PC-9 (cell line): ENCODE results near the gene BCL11A. TPM values are rescaled to one million over a fixed set of nuclear protein-coding genes. Genes with fewer than 3 reads are reported as not detected.

Source experiments
- BruUV-seq: library from RNA; stranded (reverse); fragments of 400-500 nt; replicated peaks from 2 replicates; lab custom pipeline; 2021; lab: Mats Ljungman, UMichigan
- CTCF ChIA-PET: fragments of 300-600 bp; sonication (Branson Sonifier 250); formaldehyde crosslinking; loops from one replicate; lab custom pipeline; 2022; ENCODE audit warnings: antibody characterized with exemption; lab: Charles Lee
- POLR2A ChIA-PET: fragments of 300-600 bp; sonication (Branson Sonifier 250); formaldehyde crosslinking; loops from one replicate; lab custom pipeline; 2022; ENCODE audit warnings: antibody characterized with exemption; ENCODE audit not compliant: unreplicated experiment; lab: Charles Lee
- DNase-seq, 2 experiments: peaks; one replicate each; pipeline versions ENCODE4 v3.0.0 to v3.0.0-alpha.2; 2015 to 2022; ENCODE audit warnings: mixed read lengths in 1 of 2
- H2AFZ ChIP-seq: fragments of 200-600 bp; sonication (generic); 2 replicates; pipeline ENCODE4 v1.8.1; 2017; ENCODE audit warnings: antibody characterized with exemption
- H3F3A ChIP-seq: fragments of 200-600 bp; sonication (generic); 2 replicates; pipeline ENCODE4 v1.8.1; 2017; ENCODE audit warnings: antibody characterized with exemption, mild to moderate bottlenecking, low read depth; ENCODE audit not compliant: insufficient read depth
- H3K27ac ChIP-seq: fragments of 200-600 bp; sonication (generic); 2 replicates; pipeline ENCODE4 v1.6.1; 2016; ENCODE audit warnings: mixed run types
- H3K27me3 ChIP-seq: fragments of 200-600 bp; sonication (generic); 2 replicates; pipeline ENCODE4 v1.6.1; 2016; ENCODE audit warnings: low read depth, mixed run types; ENCODE audit not compliant: insufficient read depth
- H3K36me3 ChIP-seq: fragments of 200-600 bp; sonication (generic); 2 replicates; pipeline ENCODE4 v1.6.1; 2016; ENCODE audit warnings: low read depth, mixed run types
- H3K4me1 ChIP-seq: fragments of 200-600 bp; sonication (generic); replicated peaks from 2 replicates; pipeline ENCODE4 v1.6.1; 2016; ENCODE audit warnings: mixed run types; ENCODE audit not compliant: insufficient read depth
- H3K4me2 ChIP-seq: fragments of 200-600 bp; sonication (generic); 2 replicates; pipeline ENCODE4 v1.6.1; 2017; ENCODE audit warnings: mixed run types
- H3K4me3 ChIP-seq: fragments of 200-600 bp; sonication (generic); 2 replicates; pipeline ENCODE4 v1.6.1; 2016; ENCODE audit warnings: mixed run types
- H3K79me2 ChIP-seq: fragments of 200-600 bp; sonication (generic); 2 replicates; pipeline ENCODE4 v1.6.1; 2017; ENCODE audit warnings: low read depth, mixed run types
- H3K9me2 ChIP-seq: fragments of 200-600 bp; sonication (generic); 2 replicates; pipeline ENCODE4 v1.8.1; 2017; ENCODE audit warnings: mild to moderate bottlenecking; ENCODE audit not compliant: insufficient read depth
- H3K9me3 ChIP-seq: fragments of 200-600 bp; sonication (generic); 2 replicates; pipeline ENCODE4 v1.8.1; 2016; ENCODE audit warnings: low read depth; ENCODE audit not compliant: insufficient read depth
- H4K20me1 ChIP-seq: fragments of 200-600 bp; sonication (generic); 2 replicates; pipeline ENCODE4 v1.8.1; 2017; ENCODE audit not compliant: insufficient read depth
- EZH2 ChIP-seq: fragments of 200-600 bp; sonication (generic); IDR thresholded peaks from 2 replicates; pipeline ENCODE4 v1.8.0; 2017; ENCODE audit warnings: antibody characterized with exemption, low read depth
- intact Hi-C: fragments of 100-400 bp; cut with micrococcal nuclease; formaldehyde crosslinking; loops from one replicate; pipeline ENCODE4 v1.10.0; 2022; ENCODE audit not compliant: unreplicated experiment
- total RNA-seq: library from RNA; stranded (reverse); gene quantifications from 2 replicates; pipeline ENCODE4 v1.2.3, GENCODE V29; 2021
- TF ChIP-seq, protein P1 (sequence below): fragments of 200-600 bp; sonication (generic); conservative IDR thresholded peaks from 2 replicates; pipeline ENCODE4 v1.6.1; 2017; ENCODE audit warnings: mixed run types, antibody characterized with exemption, mild to moderate bottlenecking, moderate library complexity

Gene BCL11A
- total RNA-seq, 1 experiment from 2014 or later: not detected

DNA sequence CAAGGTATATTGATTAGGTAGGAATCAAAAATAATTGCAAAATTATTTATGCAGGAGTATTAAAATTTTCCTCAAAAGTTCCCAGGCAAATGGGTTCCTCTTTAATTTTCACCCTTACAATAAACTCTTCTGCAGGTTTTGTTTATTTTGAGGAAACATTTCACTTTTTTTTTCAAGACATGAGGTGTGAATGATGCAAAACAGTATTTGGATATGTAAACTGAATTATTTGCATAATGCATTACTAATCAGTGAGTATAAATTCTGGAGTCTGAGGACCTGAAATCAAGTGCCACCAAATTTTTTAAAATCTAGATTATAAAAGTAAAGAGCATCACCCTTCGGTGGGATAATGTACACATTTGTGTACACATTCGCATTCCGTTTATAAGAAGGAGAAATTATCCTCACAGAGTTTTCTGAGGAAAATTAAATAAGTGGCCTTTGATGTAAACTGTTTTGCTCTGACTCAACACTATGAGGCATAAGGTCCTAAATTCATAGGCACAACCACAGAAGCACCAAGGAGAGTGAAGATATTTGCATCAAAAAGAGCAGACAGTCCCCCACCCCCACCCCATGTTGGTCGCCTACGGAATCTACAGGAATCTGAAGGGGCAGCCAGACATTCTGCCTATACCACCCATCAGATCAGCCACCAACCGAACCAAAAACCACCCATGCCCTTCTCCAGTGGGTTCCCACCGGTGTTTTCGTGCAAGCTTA, 33.1 kb downstream of the BCL11A start:
- Histone ChIP-seq H3K9me3 (no peaks in the 10 kb centered on the region), H3K27ac (no peak overlapping the region), H3K4me2 (no peak overlapping the region), H2AFZ (no peak overlapping the region), H3K36me3 (no peaks in the 10 kb centered on the region), H3K79me2 (no peaks in the 10 kb centered on the region), H3F3A (no peaks in the 10 kb centered on the region), H3K27me3 (peaks cover 83% of the 10 kb centered on the region), H3K9me2 (no peaks in the 10 kb centered on the region), H4K20me1 (no peaks in the 10 kb centered on the region), H3K4me3 (no peak overlapping the region), H3K4me1 (no peaks in the 10 kb centered on the region)
- DNase-seq: no peak
- POLR2A ChIA-PET: no interaction called here
- TF ChIP-seq EZH2: no peak
- intact Hi-C loops: no loop called here
- no TSS peak for BruUV-seq
- CTCF ChIA-PET: no interaction called here

DNA sequence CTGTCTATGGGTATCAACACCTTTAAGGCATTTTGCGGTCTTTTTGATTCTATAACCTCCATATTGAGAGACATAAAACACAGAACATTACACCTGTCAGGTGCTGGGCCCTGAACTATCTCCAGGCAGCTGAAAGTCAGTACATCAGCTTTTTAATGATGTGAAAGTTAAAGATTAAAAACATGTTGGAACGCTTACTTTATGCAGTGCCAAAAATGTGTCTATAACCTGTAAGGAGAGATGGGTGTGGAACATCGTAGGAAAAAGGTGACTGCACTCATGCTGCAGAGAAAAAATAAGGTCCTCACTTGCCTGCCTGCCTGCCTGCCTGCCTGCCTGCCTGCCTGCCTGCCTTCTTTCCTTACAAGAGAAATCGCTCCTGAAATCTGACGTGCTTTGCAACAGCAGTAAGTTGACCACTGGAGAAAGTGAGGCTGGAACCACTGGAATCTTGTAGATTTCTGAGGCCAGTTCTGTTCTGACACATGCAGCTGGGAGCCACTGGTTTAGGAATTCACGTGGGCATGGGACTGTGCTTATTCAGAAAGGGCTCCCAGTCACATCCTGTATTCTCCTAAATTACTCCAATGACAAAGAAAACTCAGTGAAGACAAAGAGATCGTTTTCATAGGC, 34.1 kb downstream of the BCL11A start:
- Histone ChIP-seq H3K9me3 (no peaks in the 10 kb centered on the region), H3K4me3 (no peak overlapping the region), H3K36me3 (no peaks in the 10 kb centered on the region), H2AFZ (no peak overlapping the region), H3K4me2 (no peak overlapping the region), H3K27me3 (peaks cover 78% of the 10 kb centered on the region), H3F3A (no peaks in the 10 kb centered on the region), H3K27ac (no peak overlapping the region), H4K20me1 (no peaks in the 10 kb centered on the region), H3K9me2 (no peaks in the 10 kb centered on the region), H3K79me2 (no peaks in the 10 kb centered on the region), H3K4me1 (no peaks in the 10 kb centered on the region)
- CTCF ChIA-PET: no interaction called here
- intact Hi-C loops: no loop called here
- TF ChIP-seq, protein P1, sequence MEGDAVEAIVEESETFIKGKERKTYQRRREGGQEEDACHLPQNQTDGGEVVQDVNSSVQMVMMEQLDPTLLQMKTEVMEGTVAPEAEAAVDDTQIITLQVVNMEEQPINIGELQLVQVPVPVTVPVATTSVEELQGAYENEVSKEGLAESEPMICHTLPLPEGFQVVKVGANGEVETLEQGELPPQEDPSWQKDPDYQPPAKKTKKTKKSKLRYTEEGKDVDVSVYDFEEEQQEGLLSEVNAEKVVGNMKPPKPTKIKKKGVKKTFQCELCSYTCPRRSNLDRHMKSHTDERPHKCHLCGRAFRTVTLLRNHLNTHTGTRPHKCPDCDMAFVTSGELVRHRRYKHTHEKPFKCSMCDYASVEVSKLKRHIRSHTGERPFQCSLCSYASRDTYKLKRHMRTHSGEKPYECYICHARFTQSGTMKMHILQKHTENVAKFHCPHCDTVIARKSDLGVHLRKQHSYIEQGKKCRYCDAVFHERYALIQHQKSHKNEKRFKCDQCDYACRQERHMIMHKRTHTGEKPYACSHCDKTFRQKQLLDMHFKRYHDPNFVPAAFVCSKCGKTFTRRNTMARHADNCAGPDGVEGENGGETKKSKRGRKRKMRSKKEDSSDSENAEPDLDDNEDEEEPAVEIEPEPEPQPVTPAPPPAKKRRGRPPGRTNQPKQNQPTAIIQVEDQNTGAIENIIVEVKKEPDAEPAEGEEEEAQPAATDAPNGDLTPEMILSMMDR: no peak
- TF ChIP-seq EZH2: no peak
- no peak for DNase-seq
- BruUV-seq: no TSS peak
- POLR2A ChIA-PET: no interaction called here

DNA sequence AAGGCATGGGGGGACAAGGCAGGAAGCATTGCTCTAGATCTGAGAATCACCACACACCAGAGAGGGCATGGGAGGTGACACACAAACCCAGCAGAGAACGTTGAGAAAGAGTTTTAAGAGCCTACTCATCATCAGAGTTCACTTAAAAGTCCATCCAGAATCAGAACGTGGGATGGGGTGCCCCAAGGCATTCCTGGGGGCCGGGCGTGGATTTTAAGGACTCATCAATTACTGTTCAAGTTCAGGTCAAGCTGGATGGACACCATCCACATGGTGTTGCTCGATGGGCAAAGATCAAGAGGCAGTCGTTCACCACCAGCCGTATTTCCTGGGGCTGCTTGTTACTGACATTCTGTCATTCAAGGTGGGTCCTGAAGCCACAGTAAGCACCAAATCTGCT, 34.9 kb downstream of the BCL11A start:
- no peaks in the 10 kb centered on the region for H3K9me3 ChIP-seq
- H3K27ac ChIP-seq: no peak overlapping the region
- no peaks in the 10 kb centered on the region for H3K4me1 ChIP-seq
- no peaks in the 10 kb centered on the region for H4K20me1 ChIP-seq
- intact Hi-C loops: no loop called here
- H3K9me2 ChIP-seq: no peaks in the 10 kb centered on the region
- no peaks in the 10 kb centered on the region for H3K36me3 ChIP-seq
- H2AFZ ChIP-seq: no peak overlapping the region
- BruUV-seq: no TSS peak
- H3F3A ChIP-seq: no peaks in the 10 kb centered on the region
- CTCF ChIA-PET: no interaction called here
- no peak overlapping the region for H3K4me3 ChIP-seq
- POLR2A ChIA-PET: no interaction called here
- TF ChIP-seq EZH2: no peak
- TF ChIP-seq, protein P1: no peak
- no peak overlapping the region for H3K4me2 ChIP-seq
- H3K27me3 ChIP-seq: peaks cover 72% of the 10 kb centered on the region
- DNase-seq: no peak
- H3K79me2 ChIP-seq: no peaks in the 10 kb centered on the region
